GM18505 (cell line): ENCODE measurements around the gene DUSP11.
"Not testable (repeated sequence)": the region's sequence is repeated elsewhere in the genome, so short reads cannot be mapped to it uniquely, and the experiment has no call there.

Experiments
- ATAC-seq: cut with Tn5 transposase; IDR thresholded peaks from one replicate; pipeline ENCODE4 v1.9.1; 2021; ENCODE audit not compliant: unreplicated experiment
- POLR2A ChIP-seq: IDR thresholded peaks from 4 replicates; pipeline ENCODE4 v1.6.1; 2011; ENCODE audit warnings: borderline replicate concordance; ENCODE audit not compliant: insufficient read depth, insufficient read length; ENCODE audit errors: extremely low read depth

DUSP11 gene

DNA sequence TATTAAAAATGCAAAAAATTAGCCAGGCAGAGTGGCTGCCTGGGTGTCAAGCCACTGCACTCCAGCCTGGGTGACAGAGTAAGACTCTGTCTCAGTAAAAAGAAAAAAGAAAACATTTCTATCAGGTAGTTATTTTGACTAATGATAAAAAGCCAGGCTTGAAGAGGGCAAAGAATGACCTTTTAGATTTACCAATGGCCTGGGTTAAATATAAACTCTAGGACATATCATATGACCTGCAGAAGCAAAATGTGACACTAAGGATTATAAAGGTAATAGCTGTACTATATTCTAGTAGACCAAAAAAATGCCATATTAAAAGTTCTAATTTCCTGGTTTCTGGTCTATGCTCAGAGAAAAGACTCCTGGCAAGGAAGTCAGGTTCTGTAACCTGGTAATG lies 32.7 kb upstream of the DUSP11 start:
- ATAC-seq, result no peak
- no peak for TF ChIP-seq POLR2A

DNA sequence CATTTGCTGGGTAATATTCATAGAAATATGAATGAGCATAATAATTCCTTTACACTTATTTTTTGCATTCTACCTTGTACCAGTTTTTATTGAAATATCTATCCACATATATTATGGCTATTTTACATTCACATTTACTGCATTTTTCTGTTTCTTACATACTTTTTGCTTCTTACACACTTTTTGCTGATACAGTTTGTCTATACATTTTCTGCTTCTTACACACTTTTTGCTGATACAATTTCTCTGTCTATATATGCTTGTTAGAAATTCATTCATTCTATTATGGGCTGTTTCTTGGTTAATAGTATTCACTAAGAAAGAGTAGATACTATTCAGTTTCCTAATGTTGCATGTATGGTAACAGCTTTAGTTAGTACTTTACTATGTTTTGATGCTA lies 32.0 kb upstream of the DUSP11 start:
- TF ChIP-seq POLR2A, result no peak
- ATAC-seq, result no peak

DNA sequence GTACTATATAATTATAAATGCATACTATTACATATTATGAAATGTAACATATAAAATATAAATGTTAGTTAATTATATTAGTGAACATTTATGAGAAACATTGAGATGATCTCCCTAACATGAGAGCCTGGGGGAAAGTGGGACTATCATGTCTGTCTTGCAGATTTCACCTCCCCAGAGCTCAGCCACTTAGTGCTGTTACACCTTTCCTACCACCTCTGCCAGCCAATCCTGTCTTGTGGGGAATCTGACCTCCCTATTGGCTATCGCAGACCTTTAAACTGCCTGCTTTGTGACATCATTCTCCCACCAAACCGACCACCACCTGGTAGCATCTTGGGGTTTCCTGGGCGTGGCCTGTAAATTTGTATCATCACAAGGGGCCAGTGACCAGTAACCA lies 4.0 kb upstream of the DUSP11 start, which contains the start of gene C2orf78:
Gene C2orf78 (plus strand): TSS at position 301 of the 400 bp plus-strand sequence. CDS start 127 bp downstream, outside the sequence.
- ATAC-seq, result not testable (repeated sequence)

DNA sequence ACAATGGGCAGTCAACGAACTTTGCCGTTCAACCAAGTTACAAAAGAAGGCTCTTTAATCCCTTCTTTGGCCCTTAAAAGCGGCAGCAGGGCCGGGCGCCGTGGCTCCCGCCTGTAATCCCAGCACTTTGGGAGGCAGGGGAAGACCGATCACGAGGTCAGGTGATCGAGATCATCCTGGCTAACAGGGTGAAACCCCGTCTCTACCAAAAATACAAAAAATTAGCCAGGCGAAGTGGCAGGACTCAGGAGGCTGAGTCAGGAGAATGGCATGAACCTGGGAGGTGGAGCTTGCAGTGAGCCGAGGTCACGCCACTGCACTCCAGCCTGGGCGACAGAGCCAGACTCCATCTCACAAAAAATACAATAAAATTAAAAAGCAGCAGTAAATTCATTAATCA lies 3.5 kb upstream of the DUSP11 start:
- ATAC-seq, result not testable (repeated sequence)

DNA sequence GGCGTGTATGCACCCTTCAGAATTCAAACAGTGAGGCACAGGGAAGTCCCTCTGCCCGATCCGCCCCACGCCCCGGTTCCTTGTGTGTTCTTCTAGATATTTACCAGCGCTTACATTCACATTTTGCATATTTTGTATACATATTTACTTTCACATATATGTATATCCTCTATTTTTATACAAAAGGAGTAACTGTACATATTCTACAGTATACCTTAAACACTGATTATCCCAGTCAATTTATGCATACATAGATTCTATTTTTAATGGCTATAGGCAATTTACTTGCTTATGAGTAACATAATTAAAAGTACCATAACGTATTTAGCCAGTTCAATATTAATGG lies 307 bp upstream of the DUSP11 start:
- ATAC-seq, result no peak
- TF ChIP-seq POLR2A, result no peak

DNA sequence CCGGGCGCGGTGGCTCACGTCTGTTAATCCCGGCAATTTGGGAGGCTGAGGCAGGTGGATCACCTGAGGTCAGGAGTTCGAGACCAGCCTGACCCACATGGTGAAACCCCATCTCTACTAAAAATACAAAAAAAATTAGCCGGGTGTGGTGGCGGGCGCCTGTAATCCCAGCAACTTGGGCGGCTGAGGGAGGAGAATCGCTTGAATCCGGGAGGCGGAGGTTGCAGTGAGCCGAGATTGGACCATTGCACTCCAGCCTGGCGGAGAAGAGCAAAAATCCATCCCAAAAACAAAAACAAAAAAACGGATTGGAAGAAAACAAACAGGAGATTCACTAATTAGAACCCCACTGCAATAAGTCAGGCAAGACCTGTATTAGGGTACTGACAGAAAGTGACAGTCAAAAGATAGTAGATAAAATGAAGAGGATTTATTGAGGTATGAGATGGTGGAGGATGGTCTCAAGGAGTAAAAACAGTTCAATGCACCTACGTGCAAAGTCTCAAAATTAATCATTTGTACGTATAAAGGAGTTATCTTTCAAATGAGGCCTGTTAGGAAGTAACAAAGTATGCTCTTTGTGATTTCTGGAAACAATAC lies 936 bp downstream of the DUSP11 start:
- ATAC-seq, result not testable (repeated sequence)

DNA sequence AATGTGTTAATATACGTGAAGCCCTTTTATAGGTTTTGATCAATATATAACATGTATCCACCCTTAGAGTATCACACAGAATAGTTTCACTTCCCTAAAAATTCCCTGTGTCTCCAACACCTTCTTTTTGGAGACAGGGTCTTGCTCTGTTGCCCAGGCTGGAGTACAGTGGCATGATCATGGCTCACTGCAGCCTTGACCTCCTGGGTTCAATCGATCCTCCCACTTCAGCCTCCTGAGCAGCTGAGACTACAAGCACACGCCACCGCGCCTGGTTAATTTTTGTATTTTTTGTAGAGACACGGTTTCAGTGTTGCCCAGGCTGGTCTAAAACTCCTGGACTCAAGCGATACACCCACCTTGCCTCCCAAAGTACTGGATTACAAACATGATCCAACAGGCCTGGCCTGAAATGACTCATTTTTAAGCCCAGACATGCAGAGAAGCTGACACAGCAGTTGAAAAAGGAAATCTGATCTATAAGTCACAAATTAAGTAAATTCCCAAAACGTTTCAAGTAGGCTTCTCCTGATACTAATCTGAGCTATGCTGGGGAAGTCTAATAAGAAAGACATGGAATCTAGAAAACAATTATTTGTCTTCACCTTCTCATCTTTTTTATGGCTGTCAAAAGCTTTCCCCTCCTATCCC lies 2.9 kb downstream of the DUSP11 start:
- ATAC-seq, result no peak
- no peak for TF ChIP-seq POLR2A

DNA sequence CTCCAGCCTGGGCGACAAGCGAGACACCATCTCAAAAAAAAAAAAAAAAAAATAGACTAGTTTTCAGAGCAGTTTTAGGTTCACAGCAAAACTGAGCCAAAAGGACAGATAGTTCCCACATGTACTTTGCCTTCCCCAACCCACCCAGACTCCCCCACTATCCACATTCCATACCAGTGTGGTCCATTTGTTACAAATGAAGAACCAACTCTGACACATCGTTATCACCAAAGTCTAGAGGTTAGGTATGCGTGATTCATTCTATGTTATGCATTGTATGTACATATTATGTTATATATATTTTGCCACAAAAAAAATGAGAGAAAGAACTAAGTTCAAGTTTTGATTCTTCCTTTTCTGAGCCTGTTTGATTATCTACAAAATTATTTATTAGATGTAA lies 3.5 kb downstream of the DUSP11 start:
- no peak for TF ChIP-seq POLR2A
- no peak for ATAC-seq

DNA sequence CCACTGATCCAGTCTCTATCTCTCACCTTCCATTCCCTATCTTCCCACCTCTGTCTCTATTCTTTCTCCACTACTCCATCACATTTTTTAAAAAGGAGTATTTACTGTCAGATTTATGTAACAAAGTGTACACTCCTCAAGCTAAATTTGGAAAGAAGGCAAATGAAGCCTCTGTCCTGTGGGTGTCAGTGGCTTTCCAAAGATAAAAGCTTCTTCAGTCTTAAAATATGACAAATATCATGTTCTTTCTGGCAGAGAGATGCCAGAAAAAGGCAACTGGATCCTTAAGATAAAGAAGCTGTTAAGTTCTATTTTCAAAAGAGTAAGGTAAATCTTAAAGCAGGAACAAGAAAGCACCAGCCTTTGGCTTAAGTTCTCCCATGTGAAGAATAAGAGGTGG lies 7.1 kb downstream of the DUSP11 start:
- no peak for ATAC-seq
- TF ChIP-seq POLR2A, result no peak

DNA sequence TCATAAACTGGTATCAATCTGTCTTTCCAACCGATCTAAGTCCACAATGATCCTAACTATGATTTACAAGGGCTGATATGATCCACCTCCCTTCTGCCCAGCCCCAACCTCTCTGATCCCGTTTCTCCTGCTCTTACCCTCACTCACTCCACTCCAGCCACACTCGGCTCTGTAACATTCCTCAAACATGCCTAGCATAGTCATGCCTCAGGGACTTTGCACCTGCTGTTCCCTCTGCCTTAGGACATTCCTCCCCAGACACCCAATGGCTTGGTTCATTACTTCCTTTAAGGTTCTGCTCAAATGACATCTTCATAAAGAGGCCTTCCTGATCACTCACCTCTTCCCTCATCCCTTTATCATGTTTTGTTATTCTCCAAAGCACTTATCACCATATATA lies 9.2 kb downstream of the DUSP11 start:
- no peak for ATAC-seq
- no peak for TF ChIP-seq POLR2A

DNA sequence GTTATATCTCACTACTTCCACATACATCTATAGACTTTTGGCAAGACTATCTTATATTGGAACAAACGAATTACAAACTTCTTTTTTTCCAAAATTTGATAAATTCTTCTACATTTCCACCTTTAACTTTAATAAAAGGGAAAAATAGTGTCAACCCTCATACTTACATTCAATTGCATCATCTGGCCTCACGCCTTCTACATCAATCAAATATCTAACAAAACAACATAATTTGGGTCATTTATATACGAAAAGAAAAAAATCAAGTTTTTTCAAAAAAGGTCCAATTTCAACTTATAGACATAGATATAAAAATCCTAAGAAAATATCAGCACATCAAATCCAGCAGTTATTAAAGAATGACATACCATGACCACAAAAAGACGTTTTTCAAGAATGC lies 12.9 kb downstream of the DUSP11 start:
- TF ChIP-seq POLR2A, result no peak
- no peak for ATAC-seq

DNA sequence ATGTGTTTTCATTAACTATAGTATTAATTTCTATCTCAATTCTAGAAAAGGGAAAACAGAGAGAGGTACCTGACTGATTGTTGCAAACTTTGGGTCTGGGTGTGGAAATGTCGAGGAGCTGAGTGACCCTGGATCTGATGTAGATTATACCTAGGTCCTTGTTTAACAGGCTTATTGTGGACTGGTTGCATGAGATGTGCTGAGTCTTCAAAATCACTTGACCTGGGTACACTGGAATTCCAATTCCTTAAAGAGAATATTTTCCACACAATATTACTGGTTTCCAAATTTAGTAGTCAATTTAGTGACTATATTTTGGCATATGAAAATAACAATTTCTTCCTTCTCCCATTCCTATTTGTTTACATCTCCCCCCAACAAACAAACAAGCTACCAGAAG lies 13.6 kb downstream of the DUSP11 start:
- ATAC-seq, result no peak
- TF ChIP-seq POLR2A, result no peak

DNA sequence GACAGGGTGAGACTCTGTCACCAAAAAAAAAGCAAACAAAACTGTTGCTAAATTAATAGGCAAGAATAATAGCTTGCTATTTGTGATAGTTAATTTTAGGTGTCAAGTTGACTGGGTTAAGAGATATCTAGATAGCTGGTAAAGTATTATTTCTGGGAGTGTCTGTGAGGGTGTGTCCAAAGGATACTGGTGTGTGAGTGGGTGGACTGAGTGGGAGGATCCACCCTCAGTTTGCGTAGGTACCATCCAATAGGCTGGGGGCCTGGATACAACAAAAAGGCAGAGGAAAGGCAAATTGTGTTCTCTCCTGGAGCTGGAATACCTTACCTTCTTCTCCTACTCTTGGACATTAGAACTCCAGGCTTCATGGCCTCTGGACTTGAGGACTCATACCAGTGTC lies 15.0 kb downstream of the DUSP11 start:
- no peak for ATAC-seq
- no peak for TF ChIP-seq POLR2A

DNA sequence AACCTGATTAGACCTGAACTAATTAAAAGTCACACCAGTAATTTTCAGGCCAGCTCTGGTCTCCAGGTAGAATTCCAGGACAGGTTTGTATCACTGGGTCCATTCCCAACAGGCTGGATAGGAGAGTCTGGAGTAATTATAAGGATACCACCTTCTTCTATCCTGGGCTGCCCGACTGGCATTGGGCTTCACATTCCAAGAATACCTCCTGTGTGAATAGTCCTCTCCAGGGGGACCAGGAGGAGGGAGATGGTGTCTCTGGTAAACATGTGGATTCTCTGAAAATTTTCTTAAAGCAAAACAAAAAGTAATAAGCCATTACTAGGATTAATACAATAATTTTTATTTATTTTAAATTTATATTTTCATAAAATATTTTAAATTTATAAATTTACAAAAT lies 17.3 kb downstream of the DUSP11 start:
- no peak for ATAC-seq
- TF ChIP-seq POLR2A, result no peak

DNA sequence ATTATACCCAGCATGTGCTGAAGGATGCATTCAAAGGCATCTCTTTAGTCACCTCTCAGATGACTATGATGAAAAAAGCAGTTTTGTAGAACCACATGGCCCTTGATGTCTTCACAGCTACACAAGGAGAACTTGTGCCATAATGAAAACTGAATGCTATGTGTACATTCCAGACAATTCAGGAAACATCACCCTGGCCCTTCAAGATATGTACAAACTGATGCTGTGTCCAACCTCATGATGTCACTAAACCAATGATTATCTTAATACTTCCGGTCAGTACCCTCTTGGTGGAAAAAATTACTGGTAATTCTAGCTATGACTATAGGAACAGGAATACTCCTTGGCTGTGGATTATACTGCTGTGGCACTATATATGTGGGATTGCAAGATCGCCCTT lies 20.0 kb downstream of the DUSP11 start:
- TF ChIP-seq POLR2A, result no peak
- no peak for ATAC-seq
